Progenitor cell of endocrine pancreas (in vitro differentiated cells): ENCODE measurements around the gene TMEM121. TPM values are rescaled to one million over a fixed set of nuclear protein-coding genes. Genes with fewer than 3 reads are reported as not detected.

Source experiments
- DNase-seq: peaks from one replicate; pipeline ENCODE4 v3.0.0; 2021; ENCODE audit warnings: low spot score; ENCODE audit not compliant: unreplicated experiment
- H3K27ac Mint-ChIP-seq: 2 replicates; pipeline ENCODE4 v1.8.0; 2021; ENCODE audit warnings: mild to moderate bottlenecking, moderate library complexity, mixed read lengths
- H3K27me3 Mint-ChIP-seq: 2 replicates; pipeline ENCODE4 v1.8.0; 2021; ENCODE audit warnings: mixed read lengths
- H3K36me3 Mint-ChIP-seq: 2 replicates; pipeline ENCODE4 v1.8.0; 2022; ENCODE audit warnings: mixed read lengths; ENCODE audit not compliant: insufficient read depth
- H3K4me1 Mint-ChIP-seq: 2 replicates; pipeline ENCODE4 v1.8.0; 2021; ENCODE audit warnings: low read depth, mixed read lengths
- H3K4me3 Mint-ChIP-seq: 2 replicates; pipeline ENCODE4 v1.8.0; 2021; ENCODE audit warnings: low read depth, mild to moderate bottlenecking, moderate library complexity, mixed read lengths
- H3K9me3 Mint-ChIP-seq: 2 replicates; pipeline ENCODE4 v1.8.0; 2021; ENCODE audit warnings: low read depth, mixed read lengths
- CTCF ChIP-seq: fragments of 200-600 bp; sonication (generic); IDR thresholded peaks from one replicate; pipeline ENCODE4 v1.5.0; 2021; ENCODE audit warnings: antibody characterized with exemption, mild to moderate bottlenecking; ENCODE audit not compliant: unreplicated experiment
- total RNA-seq: library from RNA; stranded (reverse); gene quantifications from 2 replicates; pipeline ENCODE4 v1.2.1, GENCODE V29; 2021

TMEM121 gene
- total RNA-seq, 1 donor from 2014 or later, result 4.5 TPM

- peaks cover 1% of the 10 kb centered on the region for H3K36me3 Mint-ChIP-seq
- no peak overlapping the region for H3K27ac Mint-ChIP-seq
- H3K27me3 Mint-ChIP-seq, result peaks cover 18% of the 10 kb centered on the region
- H3K4me3 Mint-ChIP-seq, result no peak overlapping the region
- H3K9me3 Mint-ChIP-seq, result peaks cover 5% of the 10 kb centered on the region
- no peak for DNase-seq
- no peaks in the 10 kb centered on the region for H3K4me1 Mint-ChIP-seq
- TF ChIP-seq CTCF, result no peak
Observed at GRCh38 chr14:105536691-105537579, 10.6 kb downstream of the TMEM121 start.

GRCh38 chr14:105537580-105538474 lies 11.4 kb downstream of the TMEM121 start:
- H3K27ac Mint-ChIP-seq, result no peak overlapping the region
- no peaks in the 10 kb centered on the region for H3K4me1 Mint-ChIP-seq
- peak; percentile 72 for TF ChIP-seq CTCF
- H3K4me3 Mint-ChIP-seq, result no peak overlapping the region
- H3K27me3 Mint-ChIP-seq, result peaks cover 18% of the 10 kb centered on the region
- peak; percentile 43 for DNase-seq
- peaks cover 9% of the 10 kb centered on the region for H3K9me3 Mint-ChIP-seq
- peaks cover 1% of the 10 kb centered on the region for H3K36me3 Mint-ChIP-seq

GRCh38 chr14:105538481-105539049 lies 12.2 kb downstream of the TMEM121 start:
- no peak overlapping the region for H3K27ac Mint-ChIP-seq
- H3K27me3 Mint-ChIP-seq, result peaks cover 15% of the 10 kb centered on the region
- no peak for TF ChIP-seq CTCF
- H3K4me1 Mint-ChIP-seq, result no peaks in the 10 kb centered on the region
- no peak overlapping the region for H3K4me3 Mint-ChIP-seq
- DNase-seq, result no peak
- H3K36me3 Mint-ChIP-seq, result peaks cover 1% of the 10 kb centered on the region
- H3K9me3 Mint-ChIP-seq, result peaks cover 17% of the 10 kb centered on the region

GRCh38 chr14:105540811-105541210 lies 14.4 kb downstream of the TMEM121 start:
- no peaks in the 10 kb centered on the region for H3K4me1 Mint-ChIP-seq
- peaks cover 1% of the 10 kb centered on the region for H3K36me3 Mint-ChIP-seq
- no peak overlapping the region for H3K27ac Mint-ChIP-seq
- peaks cover 25% of the 10 kb centered on the region for H3K9me3 Mint-ChIP-seq
- H3K27me3 Mint-ChIP-seq, result peaks cover 7% of the 10 kb centered on the region
- TF ChIP-seq CTCF, result no peak
- no peak for DNase-seq
- H3K4me3 Mint-ChIP-seq, result no peak overlapping the region
